DOHH2 (cell line): ENCODE data around the gene ABI1.
"Not testable (repeated sequence)": the region's sequence is repeated elsewhere in the genome, so short reads cannot be mapped to it uniquely, and the experiment has no call there.

Experiments used
- EZH2phosphoT487 ChIP-seq: fragments of 200-600 bp; sonication (generic); IDR thresholded peaks from 2 replicates; pipeline ENCODE4 v1.6.1; 2017; ENCODE audit warnings: borderline replicate concordance, mild to moderate bottlenecking, antibody characterized with exemption, low read length, moderate library complexity, mixed read lengths
- TF ChIP-seq, protein P1 (sequence below): fragments of 200-600 bp; sonication (generic); IDR thresholded peaks from one replicate; pipeline ENCODE4 v1.5.1; 2014; ENCODE audit warnings: antibody characterized with exemption, mild to moderate bottlenecking, low read depth, low read length; ENCODE audit not compliant: poor library complexity, severe bottlenecking

DNA sequence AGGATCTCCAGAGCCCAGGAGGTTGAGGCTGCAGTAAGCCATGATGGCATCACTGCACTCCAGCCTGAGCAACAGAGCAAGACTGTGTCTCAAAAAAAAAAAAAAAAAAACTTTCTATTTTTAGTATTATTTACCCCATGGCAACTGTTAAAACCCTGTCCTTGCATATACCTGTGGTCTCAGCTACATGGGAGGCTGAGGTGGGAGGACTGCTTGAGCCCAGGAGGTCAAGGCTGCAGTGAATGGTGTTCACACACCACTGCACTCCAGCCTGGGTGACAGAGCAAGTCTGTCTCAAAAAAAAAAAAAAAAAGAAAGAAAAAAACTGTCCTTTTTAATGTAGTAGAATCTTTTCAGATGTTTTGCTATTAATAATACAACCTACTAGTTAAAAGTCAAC, 3.2 kb downstream of the ABI1 start:
- TF ChIP-seq, protein P1, sequence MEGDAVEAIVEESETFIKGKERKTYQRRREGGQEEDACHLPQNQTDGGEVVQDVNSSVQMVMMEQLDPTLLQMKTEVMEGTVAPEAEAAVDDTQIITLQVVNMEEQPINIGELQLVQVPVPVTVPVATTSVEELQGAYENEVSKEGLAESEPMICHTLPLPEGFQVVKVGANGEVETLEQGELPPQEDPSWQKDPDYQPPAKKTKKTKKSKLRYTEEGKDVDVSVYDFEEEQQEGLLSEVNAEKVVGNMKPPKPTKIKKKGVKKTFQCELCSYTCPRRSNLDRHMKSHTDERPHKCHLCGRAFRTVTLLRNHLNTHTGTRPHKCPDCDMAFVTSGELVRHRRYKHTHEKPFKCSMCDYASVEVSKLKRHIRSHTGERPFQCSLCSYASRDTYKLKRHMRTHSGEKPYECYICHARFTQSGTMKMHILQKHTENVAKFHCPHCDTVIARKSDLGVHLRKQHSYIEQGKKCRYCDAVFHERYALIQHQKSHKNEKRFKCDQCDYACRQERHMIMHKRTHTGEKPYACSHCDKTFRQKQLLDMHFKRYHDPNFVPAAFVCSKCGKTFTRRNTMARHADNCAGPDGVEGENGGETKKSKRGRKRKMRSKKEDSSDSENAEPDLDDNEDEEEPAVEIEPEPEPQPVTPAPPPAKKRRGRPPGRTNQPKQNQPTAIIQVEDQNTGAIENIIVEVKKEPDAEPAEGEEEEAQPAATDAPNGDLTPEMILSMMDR, result not testable (repeated sequence)
- TF ChIP-seq EZH2phosphoT487, result not testable (repeated sequence)
